ENCODE measurements around the gene ZNRF2. TPM values are rescaled to one million over a fixed set of nuclear protein-coding genes. Genes with fewer than 3 reads are reported as not detected.
"Not testable (repeated sequence)": the region's sequence is repeated elsewhere in the genome, so short reads cannot be mapped to it uniquely, and the experiment has no call there.

ZNRF2 gene
- total RNA-seq, 4 donors from 2014 or later = 19.6 to 26.3 (median 22.5) TPM

- no peaks in the 10 kb centered on the region for H3K27me3 ChIP-seq
- DNase-seq = no peak
- H3K4me3 ChIP-seq = no peak overlapping the region
- TF ChIP-seq POLR2A (IDR thresholded peaks at IDR 0.05) (no peak), CTCF (IDR thresholded peaks at IDR 0.05) (no peak)
- no peaks in the 10 kb centered on the region for H3K36me3 ChIP-seq
- intact Hi-C loops (cut with DNase I) = no loop called here
- 100% methylated on average over 1 of the region's 1 CpG for WGBS, 2 donors
- H3K9me3 ChIP-seq = no peaks in the 10 kb centered on the region
- no peaks in the 10 kb centered on the region for H3K4me1 ChIP-seq
- no peak overlapping the region for H3K27ac ChIP-seq
Measured at GRCh38 chr7:30260246-30260768, 24.1 kb upstream of the ZNRF2 start.

GRCh38 chr7:30263090-30263710 is 21.2 kb upstream of the ZNRF2 start:
- H3K9me3 ChIP-seq = no peaks in the 10 kb centered on the region
- WGBS, 2 donors = 71 to 73% methylated on average over 4 of the region's 4 CpGs
- no peak overlapping the region for H3K4me3 ChIP-seq
- no peaks in the 10 kb centered on the region for H3K27me3 ChIP-seq
- no peak overlapping the region for H3K27ac ChIP-seq
- H3K36me3 ChIP-seq = no peaks in the 10 kb centered on the region
- TF ChIP-seq POLR2A (IDR thresholded peaks at IDR 0.05) (no peak), CTCF (IDR thresholded peaks at IDR 0.05) (no peak)
- no peak for DNase-seq
- intact Hi-C loops (cut with DNase I) = no loop called here
- no peaks in the 10 kb centered on the region for H3K4me1 ChIP-seq

GRCh38 chr7:30264052-30264451 is 20.3 kb upstream of the ZNRF2 start:
- Histone ChIP-seq H3K36me3 (no peaks in the 10 kb centered on the region), H3K27ac (no peak overlapping the region), H3K4me1 (no peaks in the 10 kb centered on the region), H3K4me3 (no peak overlapping the region), H3K9me3 (no peaks in the 10 kb centered on the region), H3K27me3 (no peaks in the 10 kb centered on the region)
- no peak for DNase-seq
- intact Hi-C loops (cut with DNase I) = no loop called here
- TF ChIP-seq POLR2A (IDR thresholded peaks at IDR 0.05) (no peak), CTCF (IDR thresholded peaks at IDR 0.05) (no peak)
- WGBS, 2 donors = 82 to 90% methylated on average over 4 of the region's 4 CpGs

- 96 to 100% methylated on average over 4 of the region's 4 CpGs for WGBS, 2 donors
- H3K27ac ChIP-seq; intact Hi-C loops (cut with DNase I); H3K27me3 ChIP-seq; DNase-seq; H3K4me3 ChIP-seq; H3K9me3 ChIP-seq; H3K4me1 ChIP-seq; H3K36me3 ChIP-seq: not testable (repeated sequence)
Measured at GRCh38 chr7:30265189-30265588, 19.2 kb upstream of the ZNRF2 start.

- no peak for DNase-seq
- Histone ChIP-seq H3K27me3 (no peaks in the 10 kb centered on the region), H3K36me3 (no peaks in the 10 kb centered on the region), H3K4me1 (peaks cover 0 to 6% (median 0%) of the 10 kb centered on the region in 3 donors), H3K9me3 (no peaks in the 10 kb centered on the region), H3K27ac (no peak overlapping the region), H3K4me3 (no peak overlapping the region)
- 46 to 50% methylated on average over 1 of the region's 1 CpG for WGBS, 2 donors
- no peak for TF ChIP-seq CTCF (IDR thresholded peaks at IDR 0.05)
- no peak for TF ChIP-seq POLR2A (IDR thresholded peaks at IDR 0.05)
- intact Hi-C loops (cut with DNase I) = no loop called here
Measured at GRCh38 chr7:30266686-30267085, 17.7 kb upstream of the ZNRF2 start.

- TF ChIP-seq POLR2A (IDR thresholded peaks at IDR 0.05) (no peak), CTCF (IDR thresholded peaks at IDR 0.05) (no peak)
- Histone ChIP-seq H3K4me1 (peaks cover 0 to 6% (median 0%) of the 10 kb centered on the region in 3 donors), H3K4me3 (no peak overlapping the region), H3K27me3 (no peaks in the 10 kb centered on the region), H3K36me3 (no peaks in the 10 kb centered on the region), H3K9me3 (no peaks in the 10 kb centered on the region), H3K27ac (no peak overlapping the region)
- DNase-seq = no peak
- intact Hi-C loops (cut with DNase I) = no loop called here
- 83% methylated on average over 6 of the region's 6 CpGs for WGBS, 2 donors
Measured at GRCh38 chr7:30268586-30268985, 15.8 kb upstream of the ZNRF2 start.

Measured in esophagus squamous epithelium (tissue), 5 donors.